ENCODE results near the gene HTR2B.
"Not testable (repeated sequence)": the region's sequence is repeated elsewhere in the genome, so short reads cannot be mapped to it uniquely, and the experiment has no call there.

The HTR2B gene

DNA sequence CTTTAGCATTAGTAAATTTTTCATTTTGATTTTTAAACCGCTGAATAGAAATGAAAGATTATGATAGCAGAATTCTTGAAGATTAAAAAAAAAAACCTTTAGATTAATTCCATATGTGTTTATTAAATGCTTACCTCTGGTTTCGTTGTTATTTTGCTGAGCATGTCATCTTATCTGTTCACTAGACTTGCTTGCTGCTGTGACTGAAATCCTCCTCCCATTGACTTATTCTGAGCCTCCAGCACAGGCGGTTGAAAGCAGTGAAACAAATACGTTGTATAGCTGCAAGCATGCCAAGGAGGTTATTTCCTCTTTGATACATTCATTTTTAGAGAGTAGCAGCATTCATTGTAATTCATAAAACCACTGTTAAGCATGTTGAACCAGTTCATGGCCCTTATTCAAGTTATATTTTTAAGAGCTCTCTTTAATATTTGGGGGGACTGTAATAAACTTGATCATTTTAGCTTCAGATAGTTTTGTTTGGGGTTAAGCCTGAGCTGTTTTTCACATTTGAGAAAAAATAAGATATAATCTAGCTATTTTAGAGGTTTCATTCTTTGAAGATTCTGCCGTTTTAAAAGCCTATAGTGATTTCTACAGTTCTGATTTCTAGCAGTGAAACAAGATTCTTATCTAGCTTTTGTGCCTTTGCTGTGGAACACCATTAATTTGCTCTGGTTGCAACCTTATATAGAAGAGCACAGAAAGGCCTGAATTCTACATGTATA lies at the start of gene HTR2B:
TSS of gene HTR2B (minus strand) at position 205 of the 731 bp plus-strand sequence. CDS start 1,278 bp downstream, outside the sequence.
- DNase-seq = peak; percentile 62

DNA sequence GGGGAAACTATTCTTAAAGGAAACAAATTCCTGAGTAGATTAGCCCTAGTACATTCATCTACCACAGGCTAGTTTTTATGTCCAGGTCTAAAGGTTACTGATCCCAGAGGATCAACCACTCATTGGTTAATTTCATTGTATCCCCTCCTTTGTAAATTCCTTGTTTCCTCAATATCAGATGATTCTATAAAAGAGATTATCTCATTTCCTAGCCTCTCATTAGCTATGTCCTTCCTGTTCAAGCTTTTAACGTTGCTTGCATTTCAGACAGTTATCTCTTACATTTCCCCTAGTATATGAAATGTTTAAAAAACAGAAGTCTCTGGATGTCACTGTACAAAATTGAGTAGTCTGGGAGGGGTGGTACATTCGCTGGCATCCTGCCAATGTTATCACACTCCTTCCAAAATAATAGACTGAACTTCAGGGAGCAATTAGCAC lies 49.4 kb upstream of the HTR2B start:
- DNase-seq = no peak

DNA sequence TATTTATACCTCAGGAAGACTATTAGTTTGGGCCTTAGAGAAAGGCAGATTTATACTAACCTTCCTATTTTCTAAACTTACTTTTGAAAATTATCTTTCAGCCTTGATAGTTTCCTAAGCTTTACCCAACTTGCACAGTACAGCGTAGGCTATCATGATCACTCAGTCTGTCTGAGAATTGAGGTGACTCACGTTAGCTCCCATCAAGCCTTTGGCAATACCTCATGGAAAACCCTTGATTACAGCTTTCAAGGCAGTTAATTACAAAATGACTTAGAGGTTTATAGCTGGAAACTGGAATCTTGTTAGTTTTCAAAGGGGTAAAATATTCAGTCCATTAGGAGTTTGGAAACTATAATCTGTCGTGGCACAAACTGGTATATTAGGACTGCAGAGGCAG lies 47.2 kb upstream of the HTR2B start:
- DNase-seq = no peak

DNA sequence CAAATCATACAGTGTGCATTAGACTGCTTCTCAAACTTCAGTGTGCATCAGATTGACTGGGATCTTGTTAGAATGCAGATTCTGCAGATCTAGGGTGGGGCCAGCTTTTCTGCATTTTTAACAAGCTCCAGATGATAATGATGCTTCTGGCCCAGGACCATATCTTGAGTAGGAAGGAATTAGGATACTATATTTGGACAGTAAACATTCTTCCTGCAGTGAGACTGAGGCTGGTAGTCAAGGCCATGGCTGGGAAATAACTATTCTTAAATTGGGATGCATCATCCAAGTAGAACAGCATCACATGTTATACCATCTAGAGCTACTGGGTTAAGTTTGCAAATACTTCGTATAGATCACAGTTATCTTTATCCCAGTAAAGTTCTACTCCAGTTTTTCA lies 45.2 kb upstream of the HTR2B start:
- DNase-seq = no peak

DNA sequence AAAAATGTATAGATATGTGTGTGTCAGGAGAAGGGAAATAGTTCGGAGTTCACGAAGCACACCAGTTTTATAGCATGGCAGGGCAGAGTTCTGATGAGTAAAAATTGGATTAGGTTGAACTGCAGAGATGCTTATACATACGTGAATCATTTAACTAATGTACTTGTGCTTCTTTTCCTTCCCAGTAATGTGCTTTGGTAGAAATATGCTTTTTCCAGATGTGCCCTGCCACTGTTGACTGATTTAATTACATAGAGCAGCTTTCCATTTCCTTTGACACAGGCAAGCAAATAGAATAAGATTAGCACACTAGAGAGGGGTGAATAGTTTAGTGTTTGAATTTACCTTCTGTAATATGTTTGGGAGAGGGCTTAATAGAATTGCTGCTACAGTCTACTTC lies 44.6 kb upstream of the HTR2B start:
- no peak for DNase-seq

DNA sequence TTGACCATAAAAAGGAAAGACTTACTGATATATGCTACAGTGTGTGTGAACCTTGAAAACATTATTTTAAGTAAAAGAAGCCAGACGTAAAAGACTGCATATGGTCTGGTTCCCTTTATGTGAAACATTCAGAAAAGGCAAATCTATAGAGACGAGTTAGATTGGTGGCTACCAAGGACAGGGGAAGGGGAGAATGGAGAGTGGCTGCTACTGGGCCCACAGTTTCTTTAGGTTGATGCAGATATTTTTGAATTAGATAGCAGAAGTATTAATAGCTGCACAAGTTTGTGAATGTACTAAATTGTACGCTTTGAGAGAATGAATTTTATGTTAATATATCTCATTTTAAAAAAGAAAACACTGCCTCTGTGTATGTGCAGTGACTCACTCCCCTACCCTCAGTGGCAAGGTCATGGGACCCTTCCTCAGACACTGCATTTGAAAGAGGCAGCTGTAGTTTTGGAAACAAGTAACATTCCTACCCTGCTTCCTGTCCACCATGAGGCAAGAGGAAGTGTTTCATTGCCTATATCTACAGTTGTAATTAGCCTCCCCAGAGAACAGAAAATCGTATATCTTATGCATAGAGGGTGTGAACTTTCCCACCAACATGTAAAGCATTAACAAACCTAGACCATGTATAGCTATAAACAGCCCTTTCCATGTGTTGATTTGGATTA lies 43.8 kb upstream of the HTR2B start:
- no peak for DNase-seq

DNA sequence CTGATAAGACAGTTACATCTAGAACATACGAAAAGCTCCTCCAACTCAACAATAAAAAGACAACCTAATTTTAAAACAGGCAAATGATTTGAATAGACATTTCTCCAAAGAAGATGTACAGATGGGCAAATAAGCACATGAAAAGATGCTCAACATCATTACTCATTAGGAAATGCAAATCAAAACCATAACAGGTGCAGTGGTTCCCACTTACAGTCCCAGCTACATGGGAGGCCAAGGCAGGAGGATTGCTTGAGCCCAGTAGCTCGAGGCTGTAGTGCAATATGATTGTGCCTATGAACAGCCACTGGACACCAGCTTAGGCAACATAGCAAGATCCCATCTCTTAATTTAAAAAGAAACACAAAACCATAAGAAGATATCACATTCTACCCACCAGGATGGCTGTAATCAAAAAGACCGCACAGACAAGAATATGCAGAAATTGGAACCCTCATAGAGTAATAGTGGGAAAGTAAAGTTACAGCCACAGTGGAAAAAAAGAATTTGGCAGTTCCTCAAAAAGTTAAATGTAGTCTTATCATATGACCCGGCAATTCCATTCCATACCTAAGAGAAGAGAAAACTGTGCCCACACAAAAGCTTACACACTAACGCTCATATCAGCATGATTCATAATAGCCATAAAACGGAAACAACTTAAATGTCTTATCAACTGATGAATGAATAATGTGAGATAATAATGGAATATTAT lies 43.1 kb upstream of the HTR2B start:
- no peak for DNase-seq

DNA sequence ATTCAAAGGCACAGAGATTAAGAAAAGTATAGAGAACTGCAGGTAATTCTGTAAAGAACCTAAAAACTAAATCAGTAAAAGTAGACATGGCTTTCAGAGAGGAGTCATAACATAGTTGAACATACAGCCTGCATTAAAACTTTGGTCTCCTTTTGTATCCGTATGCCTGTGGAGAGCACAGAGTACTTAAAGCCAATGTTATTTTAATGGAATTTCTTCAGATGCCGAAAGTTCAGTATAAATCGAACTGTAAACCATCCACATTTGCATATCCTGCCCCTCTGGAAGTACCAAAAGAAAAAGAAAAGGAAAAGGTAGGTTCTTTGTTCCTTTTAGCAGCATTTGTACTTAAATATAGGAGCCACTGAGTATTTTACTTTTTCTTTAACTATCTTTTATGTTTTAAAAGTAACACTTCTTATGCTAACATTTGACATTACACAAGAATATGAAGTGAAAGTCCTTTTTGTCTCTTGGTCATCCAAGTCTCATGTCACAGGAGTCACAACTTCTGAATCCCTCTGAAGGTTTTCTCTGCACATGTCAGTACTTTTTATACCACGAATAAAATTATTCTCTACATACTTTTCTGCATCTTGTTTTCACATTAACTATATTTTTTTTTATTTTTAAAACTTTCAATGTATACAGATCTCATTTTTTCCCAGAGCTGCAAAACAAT lies 38.7 kb upstream of the HTR2B start:
- no peak for DNase-seq

DNA sequence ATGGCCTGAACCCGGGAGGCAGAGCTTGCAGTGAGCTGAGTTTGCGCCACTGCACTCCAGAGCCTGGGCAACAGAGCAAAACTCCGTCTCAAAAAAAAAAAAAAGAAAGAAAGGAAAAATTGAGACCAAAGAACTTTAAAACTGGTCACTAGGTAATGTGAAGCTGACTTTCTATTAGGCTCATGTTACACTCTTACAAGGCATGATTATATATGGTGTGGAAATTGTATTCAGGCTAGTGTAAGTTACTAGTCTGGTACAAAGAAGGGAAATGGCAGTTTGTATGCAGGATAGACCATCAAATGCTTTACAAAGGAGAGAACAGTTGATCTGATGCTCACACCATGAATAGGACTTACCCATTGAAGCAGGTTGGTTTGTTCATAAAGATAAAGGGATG lies 38.2 kb upstream of the HTR2B start:
- DNase-seq = no peak

DNA sequence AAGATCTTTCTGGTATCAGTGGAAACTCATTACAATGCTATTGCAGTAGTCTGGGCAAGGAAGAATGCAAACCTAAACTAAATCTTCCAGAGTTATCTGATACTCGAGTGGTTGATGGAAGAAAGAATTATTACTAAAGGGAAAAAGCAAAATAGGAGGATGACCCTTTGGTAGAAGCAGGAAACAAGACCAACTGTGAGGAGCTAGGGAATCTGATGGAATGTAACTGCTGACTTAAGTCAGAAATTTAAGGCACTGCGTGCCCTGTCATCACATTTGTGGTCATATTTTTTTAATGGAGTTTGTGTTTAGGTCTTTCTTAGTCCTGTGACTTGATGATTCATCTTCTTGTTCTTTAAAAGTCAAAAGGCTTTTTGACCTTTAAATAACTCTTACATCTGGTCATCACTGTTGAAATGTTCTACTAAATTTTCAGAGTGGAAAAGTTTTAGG lies 37.1 kb upstream of the HTR2B start:
- DNase-seq = no peak

DNA sequence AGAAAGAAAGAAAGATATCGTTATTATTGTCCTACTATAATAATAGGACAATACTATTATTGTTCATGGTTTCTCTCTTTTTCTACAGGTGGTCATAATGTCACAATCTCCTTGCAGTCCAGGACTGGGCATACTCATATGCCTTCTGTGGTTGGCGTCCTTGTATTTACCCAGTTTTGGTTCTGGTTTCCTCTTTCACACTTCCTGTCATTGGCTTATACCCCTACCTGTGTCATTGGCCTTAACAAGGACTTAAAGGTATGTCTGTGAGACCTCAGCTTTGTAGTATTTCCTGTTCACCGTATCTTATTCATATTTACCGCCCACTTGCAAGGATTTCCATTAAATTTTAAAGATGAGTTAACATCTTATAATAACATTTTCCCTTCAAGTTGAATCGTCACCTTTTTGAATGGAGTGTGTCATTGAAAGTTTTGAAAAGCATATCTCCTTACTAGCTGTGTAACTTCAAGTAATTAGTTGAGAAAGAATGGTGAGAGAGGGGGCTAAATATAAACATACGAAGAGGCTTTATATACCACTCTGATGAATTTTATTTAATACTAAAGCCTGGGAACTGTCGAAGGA lies 36.5 kb upstream of the HTR2B start:
- no peak for DNase-seq

DNA sequence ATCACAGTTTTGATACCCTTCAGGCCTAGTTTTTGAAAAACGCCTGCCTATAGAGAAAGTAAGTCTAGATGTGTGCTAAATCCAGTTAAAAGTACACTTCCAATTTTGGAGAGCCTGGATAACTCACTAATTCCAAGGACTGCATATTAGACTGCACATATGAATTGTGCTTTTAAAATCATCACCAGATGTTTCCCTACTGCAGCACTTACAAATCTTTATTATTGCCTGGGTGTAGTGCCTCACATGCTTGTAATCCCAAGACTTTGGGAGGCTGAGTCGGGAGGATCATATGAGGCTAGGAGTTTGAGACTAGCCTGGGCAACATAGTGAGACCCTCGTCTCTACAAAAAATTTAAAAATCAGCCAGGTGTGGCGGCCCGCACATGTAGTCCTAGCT lies 35.9 kb upstream of the HTR2B start:
- no peak for DNase-seq

DNA sequence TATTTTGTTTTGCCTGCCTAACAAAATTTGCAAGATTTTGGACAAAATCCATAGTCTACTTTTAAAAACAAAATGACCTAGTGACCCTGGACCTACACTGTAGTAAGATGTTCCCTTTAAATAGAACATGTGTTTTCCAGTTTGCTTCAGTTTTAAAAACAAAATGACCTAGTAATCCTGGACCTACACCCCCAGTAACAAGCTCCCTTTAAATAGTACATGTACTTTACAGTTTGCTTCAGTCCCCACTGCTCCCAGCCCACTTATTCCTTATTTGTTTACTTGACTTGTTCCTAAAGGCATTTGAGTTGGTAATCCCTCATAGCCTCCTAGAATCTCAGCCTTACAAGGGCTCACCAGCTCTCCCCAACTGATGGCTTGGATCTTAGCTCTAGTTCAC lies 34.5 kb upstream of the HTR2B start:
- no peak for DNase-seq

DNA sequence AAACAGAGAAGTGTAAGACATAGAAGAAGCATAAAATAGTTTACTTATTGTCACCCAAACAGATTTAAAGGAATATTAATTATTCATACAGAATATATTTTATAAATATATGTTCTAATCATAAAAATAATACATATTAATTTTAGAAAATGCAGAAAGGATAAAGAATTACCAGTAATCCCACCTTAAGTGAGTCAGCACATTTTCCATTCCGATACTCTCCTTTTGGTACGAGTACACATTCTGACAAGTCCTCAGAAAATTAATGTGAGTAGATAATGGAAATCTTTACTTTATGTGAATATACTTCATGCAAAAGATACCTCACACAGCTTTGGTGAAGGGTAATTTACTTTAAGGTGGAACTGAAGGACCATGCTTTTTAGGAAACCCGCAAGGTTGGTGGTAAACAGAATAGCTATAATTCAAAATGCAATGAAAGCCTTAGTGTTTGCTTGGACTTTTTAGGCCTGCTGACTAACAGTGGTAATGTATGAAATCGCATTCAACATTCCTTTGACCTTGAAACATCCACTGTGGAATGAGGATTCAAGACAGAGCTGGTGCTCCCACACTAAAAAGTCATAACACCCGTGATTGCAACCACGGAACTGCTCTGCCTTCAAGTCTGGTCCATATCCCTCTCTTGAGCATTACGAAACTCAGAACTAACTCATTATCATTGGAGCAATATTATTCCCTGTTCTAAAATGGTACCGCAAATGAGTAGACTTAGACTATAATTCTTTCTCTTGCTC lies 28.1 kb upstream of the HTR2B start:
- no peak for DNase-seq

DNA sequence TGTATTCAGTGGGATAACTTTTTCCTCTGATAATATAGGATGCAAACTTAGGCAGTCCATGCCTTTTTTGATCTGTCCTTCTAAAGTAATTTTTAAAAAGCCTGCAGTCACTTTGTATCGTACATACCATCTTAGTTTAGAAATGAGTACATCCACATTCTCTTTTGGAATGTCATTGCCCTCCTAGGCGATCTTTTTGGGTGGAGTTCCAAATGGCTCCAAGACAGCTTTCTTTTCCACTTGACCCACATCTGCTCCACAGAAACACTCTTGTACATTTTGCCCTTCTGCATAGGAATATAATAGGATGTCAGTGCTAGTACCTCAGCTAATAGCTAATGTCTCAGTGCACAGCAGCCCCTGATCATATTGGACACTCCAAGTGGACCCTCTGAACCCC lies 21.8 kb upstream of the HTR2B start:
- DNase-seq = no peak

DNA sequence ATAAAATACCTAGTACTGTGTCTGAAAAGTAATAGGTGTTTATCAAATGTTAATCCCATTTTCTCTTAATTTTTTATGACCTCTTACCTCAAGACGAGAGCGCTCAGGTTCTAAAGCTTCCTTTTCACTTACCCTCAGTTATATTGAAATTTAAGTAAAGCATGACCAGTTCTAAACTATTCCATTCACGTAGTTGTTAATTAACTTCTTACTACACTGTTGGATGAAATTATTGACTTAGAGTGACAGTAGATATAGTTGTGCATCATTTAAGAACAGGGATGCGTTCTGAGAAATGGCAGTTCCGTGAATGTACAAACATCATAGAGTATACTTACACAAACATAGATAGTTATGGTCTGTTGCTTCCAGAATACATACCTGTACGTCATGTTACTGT lies 20.1 kb upstream of the HTR2B start:
- DNase-seq = no peak

DNA sequence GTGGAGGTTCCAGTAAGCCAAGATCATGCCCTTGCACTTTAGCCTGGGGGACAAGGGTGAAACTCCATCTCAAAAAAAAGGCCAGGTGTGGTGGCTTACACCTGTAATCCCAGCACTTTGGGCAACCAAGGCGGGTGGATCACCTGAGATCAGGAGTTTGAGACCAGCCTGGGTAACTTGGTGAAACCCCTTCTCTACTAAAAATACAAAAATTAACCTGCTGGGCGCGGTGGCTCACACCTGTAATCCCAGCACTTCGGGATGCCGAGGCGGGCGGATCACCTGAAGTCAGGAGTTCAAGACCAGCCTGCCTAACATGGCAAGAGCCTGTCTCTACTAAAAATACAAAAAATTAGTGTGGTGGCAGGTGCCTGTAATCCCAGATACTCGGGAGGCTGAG lies 16.0 kb upstream of the HTR2B start:
- DNase-seq = not testable (repeated sequence)

DNA sequence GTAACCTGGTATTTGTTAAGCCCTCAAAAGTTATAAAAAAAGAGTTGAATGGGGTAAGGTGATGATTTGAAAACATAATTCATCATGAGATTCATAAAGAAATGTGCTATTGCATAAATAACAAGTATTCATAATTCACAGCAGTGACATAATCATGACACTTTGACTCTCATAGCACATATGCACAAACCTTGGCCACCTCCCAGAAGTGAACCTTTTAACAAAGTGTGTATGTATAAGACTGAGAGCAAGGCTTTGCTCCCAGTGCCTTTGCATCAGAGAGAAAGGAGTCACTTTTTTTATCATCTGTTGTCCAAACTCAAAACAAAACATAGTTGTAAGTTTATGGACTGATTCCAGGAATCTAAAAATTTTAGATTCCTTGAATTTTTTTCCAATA lies 15.0 kb upstream of the HTR2B start:
- no peak for DNase-seq

DNA sequence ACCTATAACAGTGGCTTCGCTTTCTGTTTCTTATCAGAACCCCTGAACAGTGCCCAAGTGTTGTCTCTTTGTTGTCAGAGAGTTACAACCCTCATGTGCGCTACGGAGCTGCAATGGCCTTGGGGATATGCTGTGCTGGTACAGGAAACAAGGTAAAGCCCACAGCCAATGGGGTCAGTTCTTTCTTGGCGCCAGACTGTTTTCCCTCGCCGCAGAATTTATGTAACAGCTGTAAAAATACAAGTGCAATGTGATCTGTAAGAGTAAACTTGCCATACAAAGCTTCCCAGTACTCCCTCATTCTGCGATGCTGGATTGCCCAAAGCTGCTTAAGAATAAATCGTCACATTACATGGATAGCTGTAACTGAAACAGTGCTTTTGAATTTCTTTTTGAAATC lies 13.9 kb upstream of the HTR2B start:
- DNase-seq = peak; percentile 99

DNA sequence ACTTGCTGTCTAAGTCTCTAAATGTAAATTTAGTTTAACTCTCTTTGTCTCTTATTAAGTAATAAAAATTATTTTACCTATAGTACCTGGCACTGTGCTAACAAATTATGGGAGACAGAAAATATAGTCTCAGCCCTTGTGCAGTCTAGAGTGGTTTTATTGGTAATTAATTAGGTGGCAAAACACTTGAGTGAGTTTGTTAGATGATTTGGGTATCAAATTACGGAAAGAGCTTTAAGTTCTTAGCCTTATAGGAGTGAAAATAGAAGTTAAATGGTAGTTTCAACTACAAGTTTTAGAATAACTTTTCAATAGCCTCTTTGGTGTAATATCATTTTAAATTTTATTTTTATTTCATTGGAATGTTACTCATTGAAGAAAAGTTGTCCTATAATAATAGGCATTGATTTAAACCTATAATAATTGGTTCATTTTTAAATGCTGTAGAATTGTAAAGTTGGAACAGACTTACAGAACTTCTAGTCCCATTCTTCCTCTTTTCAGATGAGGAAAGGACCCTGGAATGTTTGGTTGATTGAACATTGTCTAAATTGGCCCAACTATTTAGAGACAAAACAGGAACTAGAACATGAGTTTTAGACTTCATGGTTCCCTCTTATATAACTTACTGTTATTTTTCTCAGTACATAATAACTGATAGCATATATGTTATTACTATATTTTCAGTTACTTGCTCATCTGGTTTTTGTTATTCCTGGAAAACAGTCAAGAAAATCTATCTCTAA lies 10.2 kb upstream of the HTR2B start:
- DNase-seq = peak; percentile 92

DNA sequence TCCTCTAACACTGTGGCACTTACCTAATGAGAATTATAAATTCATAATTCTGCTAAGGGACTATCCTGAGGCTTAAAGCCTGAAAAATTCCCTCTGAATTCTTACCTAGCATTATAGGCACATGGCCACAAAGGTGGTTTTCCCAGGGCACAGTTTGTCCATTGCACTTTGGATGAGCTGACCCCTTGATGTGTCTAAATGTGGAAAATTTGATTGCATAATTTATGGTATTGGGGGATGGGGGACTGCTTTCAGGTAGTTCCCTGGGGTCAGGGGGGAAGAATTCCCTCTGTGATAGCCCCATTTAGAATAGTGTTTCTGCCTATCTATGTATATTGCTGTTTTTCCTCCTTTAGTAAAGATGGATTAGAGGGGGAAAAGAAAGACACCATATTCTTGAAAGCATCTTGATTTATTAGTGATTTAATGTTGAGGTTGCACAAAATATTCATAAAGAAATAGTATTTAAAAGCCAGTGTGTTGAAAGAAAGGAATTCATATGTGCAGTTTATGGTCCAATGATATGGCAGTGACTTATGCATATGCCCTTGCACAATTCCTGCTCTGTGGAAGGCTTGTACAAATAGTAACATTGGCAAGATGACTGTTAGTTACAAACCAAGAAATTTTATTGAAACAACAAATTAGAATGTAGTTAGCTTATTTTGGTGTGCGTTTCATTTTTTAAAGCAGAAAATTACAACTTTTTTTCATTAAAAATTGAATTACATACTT lies 8.7 kb upstream of the HTR2B start:
- DNase-seq = peak; percentile 56

All from NCI-H510A treated with DMSO at 0.1 percent for 48 hours (cell line).